ENCODE data around the gene KDSR. TPM values are rescaled to one million over a fixed set of nuclear protein-coding genes. Genes with fewer than 3 reads are reported as not detected.
A peak's percentile ranks its signal among the peaks of the same experiment; 100 is the strongest.
"Not testable (repeated sequence)": the region's sequence is repeated elsewhere in the genome, so short reads cannot be mapped to it uniquely, and the experiment has no call there.

KDSR gene
- total RNA-seq, 1 donor from 2014 or later = 35.7 TPM

- Mint-ChIP-seq H3K4me1 (peaks cover 26% of the 10 kb centered on the region), H3K27me3 (ENCODE audit: low read depth) (no peaks in the 10 kb centered on the region), H3K4me3 (peak overlapping the region; percentile 94), H3K9me3 (peaks cover 5% of the 10 kb centered on the region), H3K27ac (ENCODE audit: unreplicated experiment) (no peak overlapping the region), H3K36me3 (ENCODE audit: low read depth) (peaks cover 14% of the 10 kb centered on the region)
- TF ChIP-seq CTCF (conservative IDR thresholded peaks at IDR 0.05) = no peak
- DNase-seq (ENCODE audit: low read depth, low spot score) = no peak
These were observed 573 bp downstream of the KDSR start for GRCh38 chr18:63366213-63367052.

DNA sequence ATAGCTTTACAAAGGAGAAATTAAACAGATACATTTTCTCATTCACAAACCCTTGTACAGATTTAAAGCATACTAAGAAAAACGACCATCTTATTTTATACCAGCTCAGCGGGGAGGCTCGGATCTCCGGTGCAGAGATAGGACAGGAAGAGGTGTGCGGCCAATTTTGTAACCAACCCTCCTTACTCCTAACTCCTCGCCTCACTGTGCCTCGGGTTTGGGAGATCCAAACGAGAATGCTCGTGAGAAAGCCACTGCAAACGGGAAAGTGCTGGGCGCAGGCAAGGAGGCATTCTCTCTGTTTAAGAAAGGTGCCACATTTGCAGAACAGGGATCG, 1.2 kb downstream of the KDSR start:
- Mint-ChIP-seq H3K9me3 (peaks cover 5% of the 10 kb centered on the region), H3K27me3 (ENCODE audit: low read depth) (no peaks in the 10 kb centered on the region)

GRCh38 chr18:63363951-63364350, 3.1 kb downstream of the KDSR start:
- Mint-ChIP-seq H3K4me1 (peaks cover 26% of the 10 kb centered on the region), H3K27me3 (ENCODE audit: low read depth) (no peaks in the 10 kb centered on the region)

More for the DNA sequence above, 1.2 kb downstream of the KDSR start:
- H3K27ac Mint-ChIP-seq (ENCODE audit: unreplicated experiment) = no peak overlapping the region
- peaks cover 26% of the 10 kb centered on the region for H3K4me1 Mint-ChIP-seq
- DNase-seq (ENCODE audit: low read depth, low spot score) = no peak
- TF ChIP-seq CTCF (conservative IDR thresholded peaks at IDR 0.05) = no peak
- H3K4me3 Mint-ChIP-seq = peak overlapping the region; percentile 94
- H3K36me3 Mint-ChIP-seq (ENCODE audit: low read depth) = peaks cover 14% of the 10 kb centered on the region

DNA sequence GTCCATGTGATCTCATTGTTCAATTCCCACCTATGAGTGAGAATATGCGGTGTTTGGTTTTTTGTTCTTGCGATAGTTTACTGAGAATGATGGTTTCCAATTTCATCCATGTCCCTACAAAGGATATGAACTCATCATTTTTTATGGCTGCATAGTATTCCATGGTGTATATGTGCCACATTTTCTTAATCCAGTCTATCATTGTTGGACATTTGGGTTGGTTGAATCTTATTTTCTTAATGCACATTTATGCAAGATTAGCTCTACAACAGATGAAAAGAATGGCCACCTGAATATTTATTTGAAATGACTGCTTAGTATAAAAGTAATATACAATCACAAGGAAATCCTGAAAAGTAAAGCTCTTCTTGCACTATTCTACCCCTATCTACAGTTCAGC, 3.6 kb downstream of the KDSR start:
- H3K36me3 Mint-ChIP-seq (ENCODE audit: low read depth) = peaks cover 12% of the 10 kb centered on the region
- H3K4me3 Mint-ChIP-seq; H3K27ac Mint-ChIP-seq (ENCODE audit: unreplicated experiment): not testable (repeated sequence)

More at GRCh38 chr18:63363951-63364350, 3.1 kb downstream of the KDSR start:
- peaks cover 14% of the 10 kb centered on the region for H3K36me3 Mint-ChIP-seq (ENCODE audit: low read depth)
- DNase-seq (ENCODE audit: low read depth, low spot score) = no peak
- no peak overlapping the region for H3K4me3 Mint-ChIP-seq
- peaks cover 3% of the 10 kb centered on the region for H3K9me3 Mint-ChIP-seq
- no peak for TF ChIP-seq CTCF (conservative IDR thresholded peaks at IDR 0.05)
- H3K27ac Mint-ChIP-seq (ENCODE audit: unreplicated experiment) = no peak overlapping the region

DNA sequence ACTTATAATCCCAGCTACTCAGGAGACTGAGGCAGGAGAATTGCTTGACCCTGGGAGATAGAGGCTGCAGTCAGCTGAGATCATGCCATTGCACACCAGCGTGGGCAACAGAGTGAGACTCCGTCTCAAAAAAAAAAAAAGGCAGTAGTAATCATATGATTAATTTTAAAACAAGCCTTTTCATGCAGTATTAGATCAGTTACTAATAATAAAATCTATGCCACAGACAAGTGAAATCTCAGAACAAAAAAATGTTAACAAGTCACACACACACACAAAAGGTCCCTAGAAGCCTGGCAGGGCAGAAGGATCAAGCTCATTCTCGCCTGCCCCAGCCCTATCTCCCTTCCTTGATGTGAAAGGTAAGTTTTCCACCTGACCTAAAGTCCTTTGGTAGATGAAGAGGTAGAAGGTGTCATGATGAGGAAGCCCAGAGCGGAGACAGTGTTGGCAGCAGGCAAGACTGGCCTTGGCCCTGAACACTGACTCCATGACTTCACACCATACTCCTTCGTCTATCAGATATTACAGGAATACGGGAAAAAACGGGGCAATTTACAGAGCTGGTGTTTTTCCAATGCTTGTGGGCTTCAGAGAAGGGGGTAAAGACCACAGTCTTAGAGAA, 10.6 kb downstream of the KDSR start:
- Mint-ChIP-seq H3K4me3 (no peak overlapping the region), H3K4me1 (no peaks in the 10 kb centered on the region), H3K27ac (ENCODE audit: unreplicated experiment) (no peak overlapping the region), H3K36me3 (ENCODE audit: low read depth) (peaks cover 14% of the 10 kb centered on the region), H3K27me3 (ENCODE audit: low read depth) (no peaks in the 10 kb centered on the region), H3K9me3 (no peaks in the 10 kb centered on the region)
- DNase-seq (ENCODE audit: low read depth, low spot score) = no peak
- no peak for TF ChIP-seq CTCF (conservative IDR thresholded peaks at IDR 0.05)

More for the DNA sequence above, 3.6 kb downstream of the KDSR start:
- H3K9me3 Mint-ChIP-seq; DNase-seq (ENCODE audit: low read depth, low spot score); H3K27me3 Mint-ChIP-seq (ENCODE audit: low read depth): not testable (repeated sequence)
- H3K4me1 Mint-ChIP-seq = peaks cover 25% of the 10 kb centered on the region

DNA sequence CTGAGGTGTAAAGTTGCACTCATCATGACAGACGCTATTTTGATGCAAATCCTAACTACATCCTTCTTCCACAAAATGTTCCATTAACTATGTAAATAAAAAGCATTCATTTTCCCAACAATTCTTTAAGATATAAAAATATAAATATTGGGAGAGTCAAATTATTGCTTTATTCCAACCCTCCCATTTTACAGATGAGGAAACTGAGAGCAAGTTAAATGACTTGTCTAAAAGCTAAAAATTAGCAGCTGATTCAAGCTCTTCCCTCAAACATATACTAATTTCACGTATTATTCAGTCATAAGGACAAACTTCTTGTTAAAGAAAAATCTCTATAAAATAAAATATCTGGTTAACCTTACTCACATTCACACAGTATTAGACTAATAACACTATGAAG, 16.8 kb downstream of the KDSR start:
- Mint-ChIP-seq H3K9me3 (no peaks in the 10 kb centered on the region), H3K27ac (ENCODE audit: unreplicated experiment) (no peak overlapping the region), H3K4me3 (no peak overlapping the region), H3K4me1 (no peaks in the 10 kb centered on the region), H3K27me3 (ENCODE audit: low read depth) (no peaks in the 10 kb centered on the region), H3K36me3 (ENCODE audit: low read depth) (peaks cover 14% of the 10 kb centered on the region)
- no peak for DNase-seq (ENCODE audit: low read depth, low spot score)
- no peak for TF ChIP-seq CTCF (conservative IDR thresholded peaks at IDR 0.05)
